ENCODE results near the gene MIER3.

MIER3 gene

DNA sequence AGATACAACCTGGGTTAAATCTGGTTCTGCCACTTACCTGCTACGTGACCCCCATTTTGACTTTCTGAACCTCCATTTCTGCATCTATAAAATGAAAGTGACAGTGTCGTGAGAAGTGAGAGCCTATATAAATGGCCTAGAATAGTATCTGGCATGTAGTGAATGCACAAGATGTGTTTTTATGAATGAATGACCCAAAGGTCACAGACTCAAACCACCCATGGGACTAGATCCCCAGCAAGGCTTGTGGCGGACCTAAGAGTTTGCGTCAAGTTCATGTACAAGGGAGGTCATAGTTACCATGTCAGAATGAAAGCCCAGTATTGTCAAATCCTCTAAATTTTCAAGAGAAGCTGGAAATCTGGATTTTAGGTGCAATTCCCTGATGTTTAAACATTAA is 53.7 kb downstream of the MIER3 start:
- Histone ChIP-seq H3K4me3 (ENCODE audit: low read depth, low read length) (no peak overlapping the region), H3K36me3 (ENCODE audit: insufficient read depth, low read length) (no peaks in the 10 kb centered on the region), H3K27ac (ENCODE audit: low read depth, low read length) (no peak overlapping the region), H2AFZ (ENCODE audit: low read length, unreplicated experiment) (no peak overlapping the region), H3K79me2 (ENCODE audit: control insufficient read depth, insufficient read depth, low read length, unreplicated experiment) (no peaks in the 10 kb centered on the region), H3K27me3 (ENCODE audit: insufficient read depth, low read length) (no peaks in the 10 kb centered on the region), H3K4me1 (ENCODE audit: control insufficient read depth, insufficient read depth, low read length, unreplicated experiment) (peaks cover 8% of the 10 kb centered on the region)

GRCh38 chr5:56896763-56897162 is 55.2 kb downstream of the MIER3 start:
- H3K4me1 ChIP-seq (ENCODE audit: control insufficient read depth, insufficient read depth, low read length, unreplicated experiment), result peaks cover 8% of the 10 kb centered on the region
- H3K36me3 ChIP-seq (ENCODE audit: insufficient read depth, low read length), result no peaks in the 10 kb centered on the region
- no peaks in the 10 kb centered on the region for H3K79me2 ChIP-seq (ENCODE audit: control insufficient read depth, insufficient read depth, low read length, unreplicated experiment)
- H3K4me3 ChIP-seq (ENCODE audit: low read depth, low read length), result no peak overlapping the region
- H2AFZ ChIP-seq (ENCODE audit: low read length, unreplicated experiment), result no peak overlapping the region
- H3K27me3 ChIP-seq (ENCODE audit: insufficient read depth, low read length), result no peaks in the 10 kb centered on the region
- no peak overlapping the region for H3K27ac ChIP-seq (ENCODE audit: low read depth, low read length)

DNA sequence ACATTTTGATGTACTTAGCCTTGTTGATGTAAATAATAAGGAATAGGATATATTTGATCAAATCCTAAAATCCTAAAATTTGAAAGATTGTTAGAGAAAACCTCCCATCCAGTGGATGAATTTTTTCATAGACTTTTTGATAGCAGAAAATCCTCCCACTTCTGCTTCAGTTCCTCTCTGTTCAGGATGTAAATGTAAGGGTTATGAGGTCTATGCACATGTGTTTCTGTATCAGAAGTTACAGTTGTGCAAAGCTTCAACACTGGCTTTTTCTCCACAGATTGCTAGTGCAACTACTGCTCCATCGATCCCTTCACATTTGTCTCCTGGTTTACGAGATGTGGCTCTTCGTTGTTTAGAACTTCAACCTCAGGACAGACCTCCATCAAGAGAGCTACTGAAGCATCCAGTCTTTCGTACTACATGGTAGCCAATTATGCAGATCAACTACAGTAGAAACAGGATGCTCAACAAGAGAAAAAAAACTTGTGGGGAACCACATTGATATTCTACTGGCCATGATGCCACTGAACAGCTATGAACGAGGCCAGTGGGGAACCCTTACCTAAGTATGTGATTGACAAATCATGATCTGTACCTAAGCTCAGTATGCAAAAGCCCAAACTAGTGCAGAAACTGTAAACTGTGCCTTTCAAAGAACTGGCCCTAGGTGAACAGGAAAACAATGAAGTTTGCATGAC is 58.5 kb downstream of the MIER3 start:
- Histone ChIP-seq H3K27ac (ENCODE audit: low read depth, low read length) (no peak overlapping the region), H3K27me3 (ENCODE audit: insufficient read depth, low read length) (no peaks in the 10 kb centered on the region), H3K4me3 (ENCODE audit: low read depth, low read length) (no peak overlapping the region), H3K79me2 (ENCODE audit: control insufficient read depth, insufficient read depth, low read length, unreplicated experiment) (no peaks in the 10 kb centered on the region), H3K36me3 (ENCODE audit: insufficient read depth, low read length) (peaks cover 5% of the 10 kb centered on the region; the same call in 1 of the 2 replicates), H3K4me1 (ENCODE audit: control insufficient read depth, insufficient read depth, low read length, unreplicated experiment) (no peaks in the 10 kb centered on the region), H2AFZ (ENCODE audit: low read length, unreplicated experiment) (no peak overlapping the region)

- Histone ChIP-seq H3K36me3 (ENCODE audit: insufficient read depth, low read length) (peaks cover 19% of the 10 kb centered on the region), H3K4me3 (ENCODE audit: low read depth, low read length) (no peak overlapping the region), H3K27me3 (ENCODE audit: insufficient read depth, low read length) (no peaks in the 10 kb centered on the region), H3K79me2 (ENCODE audit: control insufficient read depth, insufficient read depth, low read length, unreplicated experiment) (no peaks in the 10 kb centered on the region), H3K4me1 (ENCODE audit: control insufficient read depth, insufficient read depth, low read length, unreplicated experiment) (no peaks in the 10 kb centered on the region), H2AFZ (ENCODE audit: low read length, unreplicated experiment) (no peak overlapping the region), H3K27ac (ENCODE audit: low read depth, low read length) (no peak overlapping the region)
Measured at GRCh38 chr5:56881571-56881970, 70.4 kb downstream of the MIER3 start.

DNA sequence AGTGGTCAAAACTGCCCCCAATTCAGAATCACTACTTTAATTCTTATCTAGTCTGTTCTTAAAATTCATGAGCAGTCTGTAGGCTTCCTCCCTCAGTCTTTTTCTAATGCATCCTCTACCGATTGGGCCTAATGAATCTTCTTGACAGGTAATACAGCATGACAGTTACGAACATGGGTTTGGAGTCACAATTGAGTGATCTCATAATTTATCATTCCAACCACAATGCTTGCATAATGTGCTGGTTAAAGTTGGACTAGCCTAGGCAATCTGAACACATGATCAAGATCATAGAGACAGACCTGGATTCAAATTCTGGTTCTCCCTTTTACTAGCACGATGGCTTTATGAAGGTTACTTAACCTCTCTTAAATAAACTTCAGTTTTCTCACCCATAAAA is 75.6 kb downstream of the MIER3 start:
- Histone ChIP-seq H3K79me2 (ENCODE audit: control insufficient read depth, insufficient read depth, low read length, unreplicated experiment) (no peaks in the 10 kb centered on the region), H3K4me3 (ENCODE audit: low read depth, low read length) (no peak overlapping the region), H3K27ac (ENCODE audit: low read depth, low read length) (no peak overlapping the region), H3K4me1 (ENCODE audit: control insufficient read depth, insufficient read depth, low read length, unreplicated experiment) (no peaks in the 10 kb centered on the region), H3K27me3 (ENCODE audit: insufficient read depth, low read length) (no peaks in the 10 kb centered on the region), H3K36me3 (ENCODE audit: insufficient read depth, low read length) (peaks cover 13% of the 10 kb centered on the region), H2AFZ (ENCODE audit: low read length, unreplicated experiment) (no peak overlapping the region)

- Histone ChIP-seq H2AFZ (ENCODE audit: low read length, unreplicated experiment) (no peak overlapping the region), H3K27me3 (ENCODE audit: insufficient read depth, low read length) (no peaks in the 10 kb centered on the region), H3K4me1 (ENCODE audit: control insufficient read depth, insufficient read depth, low read length, unreplicated experiment) (no peaks in the 10 kb centered on the region), H3K79me2 (ENCODE audit: control insufficient read depth, insufficient read depth, low read length, unreplicated experiment) (no peaks in the 10 kb centered on the region), H3K27ac (ENCODE audit: low read depth, low read length) (no peak overlapping the region), H3K4me3 (ENCODE audit: low read depth, low read length) (no peak overlapping the region), H3K36me3 (ENCODE audit: insufficient read depth, low read length) (peaks cover 9% of the 10 kb centered on the region)
Measured at GRCh38 chr5:56873056-56873455, 78.9 kb downstream of the MIER3 start.

GRCh38 chr5:56871777-56872176 is 80.1 kb downstream of the MIER3 start:
- Histone ChIP-seq H3K27me3 (ENCODE audit: insufficient read depth, low read length) (no peaks in the 10 kb centered on the region), H3K4me1 (ENCODE audit: control insufficient read depth, insufficient read depth, low read length, unreplicated experiment) (no peaks in the 10 kb centered on the region), H3K27ac (ENCODE audit: low read depth, low read length) (no peak overlapping the region), H3K4me3 (ENCODE audit: low read depth, low read length) (no peak overlapping the region), H2AFZ (ENCODE audit: low read length, unreplicated experiment) (no peak overlapping the region), H3K36me3 (ENCODE audit: insufficient read depth, low read length) (peaks cover 9% of the 10 kb centered on the region), H3K79me2 (ENCODE audit: control insufficient read depth, insufficient read depth, low read length, unreplicated experiment) (no peaks in the 10 kb centered on the region)
